H1 (cell line): ENCODE measurements around the gene LYPD3. TPM values are rescaled to one million over a fixed set of nuclear protein-coding genes. Genes with fewer than 3 reads are reported as not detected.

Experiments used
- CTCF ChIA-PET: fragments of 300-600 bp; sonication (Branson Sonifier 250); formaldehyde crosslinking; loops from one replicate; lab custom pipeline; 2021; ENCODE audit not compliant: partially characterized antibody; lab: Charles Lee
- POLR2A ChIA-PET: fragments of 300-600 bp; sonication (Branson Sonifier 250); formaldehyde crosslinking; loops from one replicate; lab custom pipeline; 2021; ENCODE audit warnings: inconsistent platforms; ENCODE audit not compliant: partially characterized antibody; lab: Charles Lee
- DNase-seq, 2 experiments: peaks; one replicate each; pipeline versions ENCODE4 v3.0.0 to v3.0.0-alpha.2; 2010 to 2022; ENCODE audit warnings: low spot score in 2 of 2, low read depth in 1 of 2, mixed read lengths in 1 of 2
- FAIRE-seq: peaks from 2 replicates; lab custom pipeline; 2011; peaks lifted over from hg19 to GRCh38; lab: Jason Lieb, UNC
- H2AFZ ChIP-seq: 2 replicates; pipeline ENCODE4 v1.8.1; 2012; ENCODE audit warnings: low read length, inconsistent platforms
- H2AK5ac ChIP-seq: 2 replicates; pipeline ENCODE4 v1.6.1; 2013; ENCODE audit warnings: low read depth, low read length
- H2BK120ac ChIP-seq: replicated peaks from 2 replicates; pipeline ENCODE3; 2013; ENCODE audit warnings: low read depth, low read length, inconsistent platforms
- H2BK12ac ChIP-seq: 2 replicates; pipeline ENCODE4 v1.6.1; 2013; ENCODE audit warnings: low read depth, low read length
- H2BK15ac ChIP-seq: 2 replicates; pipeline ENCODE4 v1.6.1; 2013; ENCODE audit warnings: low read length
- H2BK20ac ChIP-seq: 2 replicates; pipeline ENCODE4 v1.6.1; 2013; ENCODE audit warnings: low read length
- H2BK5ac ChIP-seq: 2 replicates; pipeline ENCODE4 v1.6.1; 2013; ENCODE audit warnings: low read depth, low read length
- H3K14ac ChIP-seq: 2 replicates; pipeline ENCODE4 v1.6.1; 2013; ENCODE audit warnings: inconsistent platforms; ENCODE audit not compliant: insufficient read length
- H3K18ac ChIP-seq: 2 replicates; pipeline ENCODE4 v1.6.1; 2013; ENCODE audit warnings: low read length; ENCODE audit errors: extremely low read depth
- H3K23ac ChIP-seq: 2 replicates; pipeline ENCODE4 v1.6.1; 2013; ENCODE audit warnings: inconsistent platforms; ENCODE audit not compliant: insufficient read length
- H3K23me2 ChIP-seq: 2 replicates; pipeline ENCODE4 v1.6.1; 2013; ENCODE audit warnings: low read depth, low read length
- H3K27ac ChIP-seq: 2 replicates; pipeline ENCODE4 v1.6.1; 2011; ENCODE audit warnings: low read depth, low read length, inconsistent platforms
- H3K27me3 ChIP-seq, 4 experiments: replicated peaks in 1 of 4; 1 replicate in 1 of 4; 2 replicates in 3 of 4; pipeline versions ENCODE4 v1.6.1 to v1.8.1; 2011 to 2013; ENCODE audit warnings: low read length in 3 of 4, mild to moderate bottlenecking in 3 of 4, inconsistent platforms in 2 of 4, mixed read lengths in 2 of 4, moderate library complexity in 1 of 4; ENCODE audit not compliant: control insufficient read depth in 3 of 4, insufficient read depth in 3 of 4; ENCODE audit errors: extremely low read depth in 1 of 4
- H3K36me3 ChIP-seq, 4 experiments: 2 replicates each; pipeline versions ENCODE4 v1.6.1 to v1.8.1; 2011 to 2013; ENCODE audit warnings: mild to moderate bottlenecking in 4 of 4, low read length in 3 of 4, moderate library complexity in 2 of 4, control low read depth in 1 of 4, inconsistent platforms in 1 of 4; ENCODE audit not compliant: insufficient read depth in 4 of 4, control insufficient read depth in 2 of 4
- H3K4ac ChIP-seq: replicated peaks from 2 replicates; pipeline ENCODE3; 2013; ENCODE audit warnings: low read length, low read depth, mixed read lengths, inconsistent platforms; ENCODE audit not compliant: insufficient read length
- H3K4me1 ChIP-seq, 4 experiments: replicated peaks in 1 of 4; 1 replicate in 1 of 4; 2 replicates in 3 of 4; pipeline versions ENCODE4 v1.6.1 to v1.8.1; 2011 to 2013; ENCODE audit warnings: low read length in 3 of 4, inconsistent platforms in 2 of 4, mixed read lengths in 1 of 4; ENCODE audit not compliant: insufficient read depth in 4 of 4, control insufficient read depth in 3 of 4
- H3K4me2 ChIP-seq, 2 experiments: 2 replicates each; pipeline versions ENCODE4 v1.6.1 to v1.8.1; 2011 to 2013; ENCODE audit warnings: low read depth in 2 of 2, low read length in 2 of 2, control low read depth in 1 of 2, inconsistent platforms in 1 of 2, mild to moderate bottlenecking in 1 of 2; ENCODE audit not compliant: insufficient read depth in 1 of 2
- H3K4me3 ChIP-seq, 4 experiments: fragments of 200-600, 300-600 bp in 1 of 4; sonication (generic), shearing (Covaris generic), sonication (Bioruptor Twin) in 1 of 4; 2 replicates each; pipeline versions ENCODE4 v1.5.1 to v1.8.1; 2011 to 2016; ENCODE audit warnings: low read length in 4 of 4, low read depth in 3 of 4, control low read depth in 2 of 4, inconsistent platforms in 2 of 4, mild to moderate bottlenecking in 2 of 4, mixed read lengths in 1 of 4, moderate library complexity in 1 of 4; ENCODE audit not compliant: insufficient read depth in 2 of 4; ENCODE audit errors: extremely low read depth in 1 of 4
- H3K56ac ChIP-seq: replicated peaks from 2 replicates; pipeline ENCODE3; 2013; ENCODE audit warnings: low read depth, mild to moderate bottlenecking, mixed read lengths, low read length, inconsistent platforms; ENCODE audit not compliant: insufficient read length
- H3K79me1 ChIP-seq: 2 replicates; pipeline ENCODE4 v1.6.1; 2013; ENCODE audit warnings: low read depth, low read length, control low read depth
- H3K79me2 ChIP-seq, 2 experiments: 2 replicates each; pipeline versions ENCODE4 v1.6.1 to v1.8.1; 2012 to 2013; ENCODE audit warnings: low read length in 2 of 2, mild to moderate bottlenecking in 2 of 2, inconsistent platforms in 1 of 2; ENCODE audit not compliant: insufficient read depth in 2 of 2, control insufficient read depth in 1 of 2
- H3K9ac ChIP-seq, 4 experiments: replicated peaks in 1 of 4; 1 replicate in 1 of 4; 2 replicates in 3 of 4; pipeline versions ENCODE4 v1.6.1 to v1.8.1; 2011 to 2013; ENCODE audit warnings: low read depth in 3 of 4, low read length in 3 of 4, control low read depth in 2 of 4, mild to moderate bottlenecking in 2 of 4, moderate library complexity in 2 of 4, inconsistent platforms in 1 of 4; ENCODE audit errors: extremely low read depth in 1 of 4
- H3K9me3 ChIP-seq, 2 experiments: 2 replicates each; pipeline versions ENCODE4 v1.6.1 to v1.8.1; 2012 to 2013; ENCODE audit warnings: mild to moderate bottlenecking in 2 of 2, moderate library complexity in 2 of 2, control low read depth in 1 of 2, inconsistent platforms in 1 of 2, low read depth in 1 of 2, low read length in 1 of 2, mixed read lengths in 1 of 2; ENCODE audit not compliant: insufficient read depth in 2 of 2
- H4K20me1 ChIP-seq, 2 experiments: replicated peaks in 1 of 2; 2 replicates each; pipeline versions ENCODE3 to v1.8.1; 2011 to 2013; ENCODE audit warnings: inconsistent platforms in 2 of 2, low read length in 2 of 2, mild to moderate bottlenecking in 1 of 2; ENCODE audit not compliant: insufficient read depth in 2 of 2, control insufficient read depth in 1 of 2
- H4K5ac ChIP-seq: 2 replicates; pipeline ENCODE4 v1.6.1; 2013; ENCODE audit warnings: low read length, low read depth, mixed read lengths, inconsistent platforms; ENCODE audit not compliant: insufficient read length
- H4K8ac ChIP-seq: 2 replicates; pipeline ENCODE4 v1.8.0; 2013; ENCODE audit warnings: mild to moderate bottlenecking, moderate library complexity, low read length, inconsistent platforms; ENCODE audit not compliant: insufficient read depth; ENCODE audit errors: extremely low read depth
- H4K91ac ChIP-seq: replicated peaks from 2 replicates; pipeline ENCODE3; 2013; ENCODE audit warnings: low read length, mixed read lengths, inconsistent platforms; ENCODE audit not compliant: insufficient read length
- ATF3 ChIP-seq: IDR thresholded peaks from 2 replicates; pipeline ENCODE4 v1.6.1; 2011; ENCODE audit warnings: low read depth, mild to moderate bottlenecking, low read length; ENCODE audit not compliant: insufficient read depth
- CEBPB ChIP-seq: IDR thresholded peaks from 2 replicates; pipeline ENCODE4 v1.6.1; 2012; ENCODE audit warnings: low read depth, low read length
- CTBP2 ChIP-seq: IDR thresholded peaks from 2 replicates; pipeline ENCODE4 v1.7.0; 2011; ENCODE audit warnings: borderline replicate concordance, mild to moderate bottlenecking, moderate library complexity, mixed read lengths, low read length; ENCODE audit not compliant: insufficient read depth, insufficient read length
- FOSL1 ChIP-seq: IDR thresholded peaks from 2 replicates; pipeline ENCODE4 v1.6.1; 2011; ENCODE audit warnings: mild to moderate bottlenecking, low read depth, low read length, moderate library complexity; ENCODE audit not compliant: insufficient read depth
- KDM1A ChIP-seq: fragments of 200-600, 300-600 bp; sonication (generic); IDR thresholded peaks from 2 replicates; pipeline ENCODE4 v1.7.1; 2016; ENCODE audit warnings: mild to moderate bottlenecking, low read length, borderline replicate concordance
- NANOG ChIP-seq: IDR thresholded peaks from 2 replicates; pipeline ENCODE4 v1.6.1; 2011; ENCODE audit warnings: low read length, low read depth, mild to moderate bottlenecking, inconsistent platforms; ENCODE audit not compliant: insufficient read depth, poor library complexity, severe bottlenecking
- RFX5 ChIP-seq: IDR thresholded peaks from 2 replicates; pipeline ENCODE4 v1.6.1; 2011; ENCODE audit warnings: low read depth, low read length, improper control_type of control experiment, borderline replicate concordance
- SAP30 ChIP-seq: fragments of 300-600 bp; sonication (generic); IDR thresholded peaks from 2 replicates; pipeline ENCODE4 v1.7.1; 2012; ENCODE audit warnings: low read length, moderate library complexity, mild to moderate bottlenecking, inconsistent platforms; ENCODE audit not compliant: insufficient read depth, insufficient replicate concordance
- USF2 ChIP-seq: IDR thresholded peaks from 2 replicates; pipeline ENCODE4 v1.6.1; 2011; ENCODE audit warnings: low read length, improper control_type of control experiment
- WGBS, 2 experiments: shearing (Covaris generic) in 1 of 2; methylation state at CpG; one replicate each; pipeline versions ENCODE4 v1.1.6 to v1.1.7; 2013 to 2015; ENCODE audit warnings: low lambda C conversion rate in 2 of 2, mixed read lengths in 2 of 2, inconsistent platforms in 1 of 2, low coverage in 1 of 2, missing lambda C conversion rate in 1 of 2; ENCODE audit not compliant: insufficient replicate concordance in 2 of 2, insufficient coverage in 1 of 2, insufficient read length in 1 of 2; ENCODE audit errors: extremely low coverage in 1 of 2, missing lambda C conversion rate in 1 of 2; 5-methylcytosine and 5-hydroxymethylcytosine counted together
- polyA plus RNA-seq, 7 experiments: library from polyadenylated mRNA; depleted of rRNA in 3 of 7; stranded (reverse) in 5 of 7; unstranded in 2 of 7; fragments of >200 nt in 5 of 7; fragments of 200-250 nt in 2 of 7; gene quantifications; 1 replicate in 5 of 7; 2 replicates in 1 of 7; 4 replicates in 1 of 7; pipeline versions ENCODE4 v1.2.1 to v1.2.3, GENCODE V29; 2011 to 2013; ENCODE audit warnings: missing spikeins in 2 of 7, mixed read lengths in 2 of 7
- total RNA-seq: library from RNA; stranded (reverse); fragmentation: NEBNext Ultra II Directional; extraction: Animal tissue kit (Norgen Biotek cat#: 25700); gene quantifications from 2 replicates; pipeline ENCODE4 v1.2.1, GENCODE V29; 2021

The LYPD3 gene
- total and polyA plus RNA-seq, 2 of the 8 experiments (the other 6 are each of a cell fraction or from before 2014, with no cell fraction given) = 4.1 to 16.4 TPM

GRCh38 chr19:43412441-43412840 is 53.0 kb downstream of the LYPD3 start:
- no peaks in the 10 kb centered on the region; the same call in 1 of the 2 replicates for H3K23me2 ChIP-seq
- H3K4me2 ChIP-seq = no peak overlapping the region
- no peaks in the 10 kb centered on the region for H3K27me3 ChIP-seq
- DNase-seq (no peak), FAIRE-seq (no peak)
- H3K4me1 ChIP-seq = peaks cover 0 to 4% (median 2%) of the 10 kb centered on the region in 4 experiments; a peak in 4 of 7 replicates
- H3K4ac ChIP-seq = no peak overlapping the region
- no peak overlapping the region for H2AFZ ChIP-seq
- peaks cover 3 to 9% of the 10 kb centered on the region in 2 experiments; a peak in 2 of 4 replicates for H3K9me3 ChIP-seq
- WGBS, 2 experiments = 90% methylated on average over 6 of the region's 6 CpGs; no CpG with 5 or more reads in 1 of the 2 experiments
- ChIA-PET CTCF (no interaction called here), POLR2A (no interaction called here)
- no peaks in the 10 kb centered on the region for H3K79me2 ChIP-seq
- no peak overlapping the region for H2BK12ac ChIP-seq
- H2AK5ac ChIP-seq = no peak overlapping the region
- H3K23ac ChIP-seq = no peak overlapping the region
- no peak overlapping the region for H3K27ac ChIP-seq
- no peak overlapping the region for H3K14ac ChIP-seq
- no peak overlapping the region for H4K5ac ChIP-seq
- H3K9ac ChIP-seq = no peak overlapping the region
- H3K56ac ChIP-seq = no peak overlapping the region
- no peak overlapping the region for H4K91ac ChIP-seq
- H2BK15ac ChIP-seq = no peak overlapping the region
- no peaks in the 10 kb centered on the region for H4K20me1 ChIP-seq
- H3K36me3 ChIP-seq = no peaks in the 10 kb centered on the region
- H3K4me3 ChIP-seq = no peak overlapping the region
- H3K18ac ChIP-seq = no peak overlapping the region
- no peak overlapping the region for H4K8ac ChIP-seq
- no peak overlapping the region for H2BK20ac ChIP-seq
- no peak overlapping the region for H2BK120ac ChIP-seq
- no peak overlapping the region for H2BK5ac ChIP-seq
- no peaks in the 10 kb centered on the region for H3K79me1 ChIP-seq
- TF ChIP-seq SAP30 (no peak), NANOG (no peak), RFX5 (no peak), ATF3 (no peak), KDM1A (no peak), CTBP2 (no peak), CEBPB (no peak), USF2 (no peak), FOSL1 (no peak)
